ENCODE measurements around the gene SGCD.

Gene SGCD

GRCh38 chr5:156684216-156684615, 357.3 kb downstream of the SGCD start:
- H2AFZ ChIP-seq, result no peak overlapping the region
- H3K4me2 ChIP-seq (ENCODE audit: low read length), result no peak overlapping the region
- H3K9ac ChIP-seq, result no peak overlapping the region
- no peak overlapping the region for H3K27ac ChIP-seq
- H3K79me2 ChIP-seq, result no peaks in the 10 kb centered on the region
- no peaks in the 10 kb centered on the region for H3K36me3 ChIP-seq (ENCODE audit: control insufficient read depth, insufficient read depth, low read length)
- TF ChIP-seq, protein P1, sequence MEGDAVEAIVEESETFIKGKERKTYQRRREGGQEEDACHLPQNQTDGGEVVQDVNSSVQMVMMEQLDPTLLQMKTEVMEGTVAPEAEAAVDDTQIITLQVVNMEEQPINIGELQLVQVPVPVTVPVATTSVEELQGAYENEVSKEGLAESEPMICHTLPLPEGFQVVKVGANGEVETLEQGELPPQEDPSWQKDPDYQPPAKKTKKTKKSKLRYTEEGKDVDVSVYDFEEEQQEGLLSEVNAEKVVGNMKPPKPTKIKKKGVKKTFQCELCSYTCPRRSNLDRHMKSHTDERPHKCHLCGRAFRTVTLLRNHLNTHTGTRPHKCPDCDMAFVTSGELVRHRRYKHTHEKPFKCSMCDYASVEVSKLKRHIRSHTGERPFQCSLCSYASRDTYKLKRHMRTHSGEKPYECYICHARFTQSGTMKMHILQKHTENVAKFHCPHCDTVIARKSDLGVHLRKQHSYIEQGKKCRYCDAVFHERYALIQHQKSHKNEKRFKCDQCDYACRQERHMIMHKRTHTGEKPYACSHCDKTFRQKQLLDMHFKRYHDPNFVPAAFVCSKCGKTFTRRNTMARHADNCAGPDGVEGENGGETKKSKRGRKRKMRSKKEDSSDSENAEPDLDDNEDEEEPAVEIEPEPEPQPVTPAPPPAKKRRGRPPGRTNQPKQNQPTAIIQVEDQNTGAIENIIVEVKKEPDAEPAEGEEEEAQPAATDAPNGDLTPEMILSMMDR (IDR thresholded peaks at IDR 0.05), result no peak
- H3K4me3 ChIP-seq (ENCODE audit: low read depth, low read length), result no peak overlapping the region
- no peaks in the 10 kb centered on the region for H3K27me3 ChIP-seq (ENCODE audit: control insufficient read depth, insufficient read depth, low read length)
- peaks cover 17% of the 10 kb centered on the region for H3K4me1 ChIP-seq
- H3K9me3 ChIP-seq (ENCODE audit: control insufficient read depth, low read length), result no peaks in the 10 kb centered on the region

DNA sequence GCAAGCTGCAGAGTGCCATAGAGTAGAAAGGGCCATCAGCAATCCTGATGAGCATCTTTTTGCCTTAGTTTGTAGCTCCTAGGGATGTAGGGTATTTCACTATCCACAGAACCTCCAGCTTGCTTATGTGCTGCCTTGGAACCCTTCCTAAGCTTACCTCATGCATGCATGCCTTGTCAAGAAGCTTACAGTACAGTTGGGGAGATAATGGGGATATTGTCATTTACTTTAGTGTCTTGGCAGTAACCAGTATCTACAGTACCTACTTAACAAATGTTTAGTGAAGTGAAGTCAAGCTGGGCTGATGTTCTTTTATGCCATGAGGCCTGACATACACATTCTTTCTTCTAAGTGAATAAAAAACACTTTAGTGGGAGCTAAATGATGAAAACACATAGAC, 358.5 kb downstream of the SGCD start:
- Histone ChIP-seq H2AFZ (no peak overlapping the region), H3K4me1 (peaks cover 17% of the 10 kb centered on the region), H3K79me2 (no peaks in the 10 kb centered on the region), H3K27me3 (ENCODE audit: control insufficient read depth, insufficient read depth, low read length) (no peaks in the 10 kb centered on the region), H3K4me3 (ENCODE audit: low read depth, low read length) (no peak overlapping the region), H3K9ac (no peak overlapping the region), H3K27ac (no peak overlapping the region), H3K36me3 (ENCODE audit: control insufficient read depth, insufficient read depth, low read length) (no peaks in the 10 kb centered on the region), H3K4me2 (ENCODE audit: low read length) (no peak overlapping the region), H3K9me3 (ENCODE audit: control insufficient read depth, low read length) (no peaks in the 10 kb centered on the region)
- TF ChIP-seq, protein P1 (IDR thresholded peaks at IDR 0.05), result no peak

- peaks cover 13% of the 10 kb centered on the region for H3K4me1 ChIP-seq
- no peaks in the 10 kb centered on the region for H3K27me3 ChIP-seq (ENCODE audit: control insufficient read depth, insufficient read depth, low read length)
- H3K27ac ChIP-seq, result no peak overlapping the region
- H3K9me3 ChIP-seq (ENCODE audit: control insufficient read depth, low read length), result no peaks in the 10 kb centered on the region
- TF ChIP-seq, protein P1 (IDR thresholded peaks at IDR 0.05), result no peak
- no peak overlapping the region for H3K4me2 ChIP-seq (ENCODE audit: low read length)
- no peak overlapping the region for H2AFZ ChIP-seq
- no peaks in the 10 kb centered on the region for H3K79me2 ChIP-seq
- no peak overlapping the region for H3K9ac ChIP-seq
- H3K36me3 ChIP-seq (ENCODE audit: control insufficient read depth, insufficient read depth, low read length), result no peaks in the 10 kb centered on the region
- H3K4me3 ChIP-seq (ENCODE audit: low read depth, low read length), result no peak overlapping the region
Measured at GRCh38 chr5:156686380-156686779, 359.4 kb downstream of the SGCD start.

DNA sequence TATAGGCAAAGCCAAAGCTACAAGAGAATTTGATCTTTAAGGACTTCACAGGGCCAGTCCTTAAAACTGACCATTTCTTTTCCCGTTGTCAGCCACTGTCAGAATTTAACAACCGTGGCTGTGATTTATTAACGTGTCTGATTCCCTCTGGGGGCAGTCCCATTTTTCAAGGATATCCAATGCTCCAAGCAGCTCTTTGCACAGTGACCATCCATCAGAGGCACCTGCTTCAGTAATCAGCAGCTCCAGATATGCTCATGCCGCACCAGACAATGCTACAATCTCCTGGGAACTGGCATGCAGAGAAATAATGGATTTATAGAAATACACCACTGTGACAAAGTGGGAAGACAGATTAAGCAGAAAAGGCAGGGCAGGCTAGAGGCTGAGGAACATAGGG, 359.8 kb downstream of the SGCD start:
- Histone ChIP-seq H3K4me2 (ENCODE audit: low read length) (no peak overlapping the region), H3K27ac (no peak overlapping the region), H3K36me3 (ENCODE audit: control insufficient read depth, insufficient read depth, low read length) (no peaks in the 10 kb centered on the region), H3K9me3 (ENCODE audit: control insufficient read depth, low read length) (no peaks in the 10 kb centered on the region), H3K4me3 (ENCODE audit: low read depth, low read length) (no peak overlapping the region), H2AFZ (no peak overlapping the region), H3K79me2 (no peaks in the 10 kb centered on the region), H3K4me1 (peaks cover 12% of the 10 kb centered on the region), H3K9ac (no peak overlapping the region), H3K27me3 (ENCODE audit: control insufficient read depth, insufficient read depth, low read length) (no peaks in the 10 kb centered on the region)
- TF ChIP-seq, protein P1 (IDR thresholded peaks at IDR 0.05), result no peak

GRCh38 chr5:156687514-156687913, 360.6 kb downstream of the SGCD start:
- H3K4me3 ChIP-seq (ENCODE audit: low read depth, low read length), result no peak overlapping the region
- no peaks in the 10 kb centered on the region for H3K36me3 ChIP-seq (ENCODE audit: control insufficient read depth, insufficient read depth, low read length)
- no peaks in the 10 kb centered on the region for H3K27me3 ChIP-seq (ENCODE audit: control insufficient read depth, insufficient read depth, low read length)
- H3K27ac ChIP-seq, result no peak overlapping the region
- TF ChIP-seq, protein P1 (IDR thresholded peaks at IDR 0.05), result no peak
- H3K79me2 ChIP-seq, result no peaks in the 10 kb centered on the region
- no peak overlapping the region for H3K9ac ChIP-seq
- no peaks in the 10 kb centered on the region for H3K9me3 ChIP-seq (ENCODE audit: control insufficient read depth, low read length)
- no peak overlapping the region for H3K4me2 ChIP-seq (ENCODE audit: low read length)
- H3K4me1 ChIP-seq, result peaks cover 5% of the 10 kb centered on the region
- H2AFZ ChIP-seq, result no peak overlapping the region
